GM18502 (cell line): Measurements from ENCODE around the gene ARHGAP26.
"Not testable (repeated sequence)": the region's sequence is repeated elsewhere in the genome, so short reads cannot be mapped to it uniquely, and the experiment has no call there.

Experiments
- ATAC-seq: cut with Tn5 transposase; IDR thresholded peaks from one replicate; pipeline ENCODE4 v1.9.1; 2021; ENCODE audit warnings: mild to moderate bottlenecking; ENCODE audit not compliant: unreplicated experiment, poor library complexity

Gene ARHGAP26

DNA sequence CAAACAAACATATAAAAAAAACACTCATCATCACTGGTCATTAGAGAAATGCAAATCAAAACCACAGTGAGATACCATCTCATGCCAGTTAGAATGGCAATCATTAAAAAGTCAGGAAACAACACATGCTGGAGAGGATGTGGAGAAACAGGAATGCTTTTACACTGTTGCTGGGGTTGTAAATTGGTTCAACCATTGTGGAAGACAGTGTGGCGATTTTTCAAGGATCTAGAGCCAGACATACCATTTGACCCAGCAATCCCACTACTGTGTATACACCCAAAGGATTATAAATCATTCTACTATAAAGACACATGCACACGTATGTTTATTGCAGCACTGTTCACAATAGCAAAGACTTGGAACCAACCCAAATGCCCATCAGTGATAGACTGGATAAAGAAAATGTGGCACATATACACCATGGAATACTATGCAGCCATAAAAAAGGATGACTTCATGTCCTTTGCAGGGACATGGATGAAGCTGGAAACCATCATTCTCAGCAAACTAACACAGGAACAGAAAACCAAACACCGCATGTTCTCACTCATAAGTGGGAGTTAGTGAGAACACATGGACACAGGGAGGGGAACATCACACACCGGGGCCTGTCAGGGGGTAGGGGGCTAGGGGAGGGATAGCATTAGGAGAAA is 433.3 kb downstream of the ARHGAP26 start:
- not testable (repeated sequence) for ATAC-seq

- ATAC-seq: no peak
Observed at GRCh38 chr5:143204474-143205246, 434.5 kb downstream of the ARHGAP26 start.

GRCh38 chr5:143205386-143205785 is 435.2 kb downstream of the ARHGAP26 start:
- ATAC-seq: no peak

DNA sequence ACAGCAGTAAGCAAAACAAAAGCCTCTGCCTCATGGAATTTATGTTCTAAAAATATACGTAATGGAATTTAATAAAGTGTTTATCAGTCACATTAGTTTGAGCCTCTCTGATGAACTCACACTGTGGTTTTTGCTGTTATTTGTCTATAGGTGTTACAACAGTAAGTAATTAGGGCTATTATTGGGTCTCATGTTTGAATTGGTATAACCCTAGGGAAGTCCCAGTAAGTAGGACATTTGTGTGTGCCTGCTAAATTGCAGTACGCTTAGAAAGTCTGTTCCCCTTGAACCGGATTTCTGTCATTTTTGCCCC is 435.7 kb downstream of the ARHGAP26 start:
- ATAC-seq: peak; percentile 21

DNA sequence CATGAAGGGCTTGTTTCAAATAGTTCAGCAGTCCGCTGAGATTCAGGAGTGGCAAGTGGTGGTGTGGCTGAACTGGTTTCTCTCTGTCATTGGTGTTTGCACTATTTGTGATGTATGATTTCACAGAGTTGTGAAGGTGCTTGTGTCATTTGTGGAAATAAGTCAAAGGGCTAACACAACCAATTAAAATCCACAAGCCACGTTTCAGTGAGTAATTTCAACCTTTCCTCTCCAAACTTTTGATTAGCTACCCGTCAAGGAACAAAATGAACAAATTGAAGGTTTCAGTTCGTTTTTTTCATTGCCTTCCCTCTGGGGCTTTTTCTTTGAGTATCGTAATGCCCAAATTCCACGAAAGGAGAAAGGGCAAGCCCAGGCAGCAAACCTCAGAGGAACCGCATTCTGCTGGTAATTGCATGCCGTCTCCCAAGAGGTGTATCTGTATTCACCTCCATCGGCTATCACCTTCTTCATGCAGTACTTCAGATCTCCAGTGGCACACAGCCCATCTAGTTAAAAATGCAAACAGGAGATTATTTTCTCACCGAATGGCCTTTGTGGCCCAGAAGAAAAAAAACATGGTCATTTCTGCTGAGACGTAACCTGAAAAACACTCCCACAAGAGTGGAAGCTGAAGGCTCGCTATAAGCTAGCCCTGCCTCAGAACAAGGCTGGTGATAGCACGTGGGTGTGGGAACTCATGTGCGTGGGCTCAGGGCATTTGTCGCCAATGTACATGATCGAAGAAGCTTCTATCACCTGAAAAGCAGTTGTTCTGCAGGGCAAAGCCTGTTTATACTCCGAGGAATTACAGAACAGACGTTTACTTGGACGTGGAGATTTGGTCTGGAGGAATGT is 436.2 kb downstream of the ARHGAP26 start:
- peak; percentile 61 for ATAC-seq

- ATAC-seq: no peak
Observed at GRCh38 chr5:143207058-143207457, 436.9 kb downstream of the ARHGAP26 start.

DNA sequence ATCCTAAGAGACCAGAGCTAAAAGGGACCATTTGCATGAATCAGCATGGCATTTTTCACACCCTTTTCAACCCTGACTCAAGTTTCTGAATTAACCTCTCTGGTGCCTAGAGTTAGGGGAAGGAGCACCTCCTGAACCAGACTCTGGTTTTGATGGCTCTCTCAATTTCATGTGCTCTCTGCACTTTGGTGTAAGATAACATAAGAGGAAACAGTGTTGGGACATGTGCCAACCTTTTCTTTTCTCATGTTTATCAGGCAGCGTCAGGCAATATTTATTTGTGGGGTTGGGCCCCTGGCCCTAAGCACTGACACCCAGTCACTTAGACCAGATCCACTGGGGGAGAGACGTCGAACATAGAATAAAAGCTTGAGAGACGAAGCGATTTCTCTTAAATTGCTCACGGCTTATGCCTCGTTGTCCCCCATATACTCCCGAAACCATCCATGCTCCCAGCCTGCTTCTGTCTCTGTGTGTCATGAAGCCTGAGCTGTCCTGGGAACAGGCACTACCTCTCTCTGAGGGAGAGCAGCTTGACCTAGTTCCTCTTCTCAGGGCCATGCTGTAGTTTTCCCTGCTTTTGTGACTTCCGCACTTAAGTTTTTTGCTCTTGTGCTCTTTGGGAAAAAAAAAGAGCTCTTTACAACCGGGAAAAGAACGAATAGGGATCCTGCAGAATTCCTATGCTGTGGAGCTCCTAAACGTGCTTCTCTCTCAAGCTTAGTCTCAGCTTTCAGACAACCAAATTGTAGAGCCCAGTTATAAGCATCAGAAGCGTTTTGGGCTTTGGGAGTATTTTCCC is 437.6 kb downstream of the ARHGAP26 start:
- no peak for ATAC-seq

DNA sequence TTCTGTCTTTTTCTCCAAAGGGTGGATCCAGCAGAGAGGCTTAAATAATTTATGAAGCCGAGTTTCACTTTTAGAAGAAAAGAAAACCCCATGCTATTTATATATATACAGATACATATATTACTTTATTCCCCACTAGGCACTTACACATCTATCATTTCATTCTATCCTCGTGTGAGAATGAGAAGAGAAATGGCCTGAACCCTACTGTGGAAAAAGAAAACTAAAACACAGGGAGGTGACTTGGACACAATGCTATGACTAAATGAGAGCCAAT is 438.1 kb downstream of the ARHGAP26 start:
- ATAC-seq: no peak

DNA sequence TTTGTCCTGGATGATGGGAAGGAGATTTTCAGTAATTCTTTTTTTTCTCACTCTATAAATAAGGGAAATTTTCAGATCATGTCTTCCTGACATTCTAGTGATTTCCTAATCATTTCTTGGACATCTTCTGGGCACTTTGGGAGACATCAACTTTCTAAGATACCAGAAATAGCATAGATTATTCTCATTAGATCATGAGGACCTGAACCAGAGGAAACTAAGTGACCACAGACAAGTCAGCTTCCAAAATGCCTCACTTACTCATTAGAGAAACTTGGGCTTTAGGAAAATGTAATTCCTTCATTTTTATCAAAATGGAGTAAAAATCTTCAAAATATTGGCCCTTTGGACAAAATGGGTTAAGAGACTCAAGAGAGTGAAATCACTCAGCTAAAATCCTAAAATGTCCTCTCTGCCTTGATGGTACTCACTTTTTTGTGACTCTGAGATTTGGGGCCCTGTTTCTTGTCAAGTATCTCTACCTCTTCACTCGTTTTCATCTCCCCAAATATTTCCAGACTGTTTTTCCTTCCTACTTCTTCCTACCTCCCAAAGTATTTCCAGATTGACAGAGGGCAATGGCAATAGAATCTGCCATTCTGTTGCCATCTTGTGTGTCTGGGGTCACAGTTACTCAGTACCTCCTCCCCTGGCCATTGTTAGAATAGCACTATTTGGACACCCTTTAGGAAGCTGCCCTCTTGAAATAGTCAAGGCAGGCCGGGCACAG is 438.8 kb downstream of the ARHGAP26 start:
- no peak for ATAC-seq

GRCh38 chr5:143209881-143210395 is 439.8 kb downstream of the ARHGAP26 start:
- ATAC-seq: no peak

DNA sequence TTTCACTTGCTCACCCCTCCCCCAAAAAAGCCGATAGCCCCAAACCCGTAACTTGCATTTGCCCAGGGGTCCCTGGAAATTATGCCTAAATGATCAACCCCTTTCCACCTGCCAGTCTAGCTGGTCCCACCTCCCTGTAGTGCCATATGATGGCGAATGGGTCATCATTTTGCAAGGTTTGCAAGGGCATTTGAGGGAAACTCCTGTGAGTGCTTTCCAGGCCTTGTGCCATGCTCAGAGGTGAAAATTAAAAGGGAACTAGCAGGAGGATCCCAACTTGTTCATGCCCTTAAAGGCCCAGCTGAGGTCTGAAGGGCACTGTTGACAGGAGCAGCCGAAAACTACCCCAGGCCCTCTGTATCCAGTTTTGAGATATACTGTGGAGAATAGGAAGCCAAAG is 440.4 kb downstream of the ARHGAP26 start:
- no peak for ATAC-seq

GRCh38 chr5:143212261-143212660 is 442.1 kb downstream of the ARHGAP26 start:
- ATAC-seq: no peak

- ATAC-seq: peak; percentile 9
Observed at GRCh38 chr5:143213231-143213850, 443.2 kb downstream of the ARHGAP26 start.

- ATAC-seq: peak; percentile 59
Observed at GRCh38 chr5:143213851-143214363, 443.7 kb downstream of the ARHGAP26 start.

GRCh38 chr5:143214458-143214857 is 444.3 kb downstream of the ARHGAP26 start:
- ATAC-seq: no peak

GRCh38 chr5:143214890-143215289 is 444.7 kb downstream of the ARHGAP26 start:
- ATAC-seq: no peak

DNA sequence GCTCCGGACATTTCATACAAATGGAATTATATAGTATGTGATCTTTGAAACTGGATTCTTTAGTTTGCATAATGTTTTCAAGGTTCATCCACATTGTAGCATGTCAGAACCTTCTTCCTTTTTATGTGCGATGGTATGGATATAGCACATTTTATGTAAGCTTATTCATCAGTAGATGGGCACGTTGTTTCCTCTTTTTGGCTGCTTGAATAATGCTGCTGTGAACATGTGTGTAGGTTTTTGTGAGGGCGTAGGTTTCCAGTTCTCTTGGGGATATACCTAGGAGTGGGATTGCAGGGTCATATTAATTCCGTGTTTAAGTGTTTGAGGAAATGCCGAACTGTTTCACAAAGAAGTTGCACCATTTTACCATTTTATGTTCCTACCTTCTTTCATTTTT is 445.5 kb downstream of the ARHGAP26 start:
- ATAC-seq: no peak

DNA sequence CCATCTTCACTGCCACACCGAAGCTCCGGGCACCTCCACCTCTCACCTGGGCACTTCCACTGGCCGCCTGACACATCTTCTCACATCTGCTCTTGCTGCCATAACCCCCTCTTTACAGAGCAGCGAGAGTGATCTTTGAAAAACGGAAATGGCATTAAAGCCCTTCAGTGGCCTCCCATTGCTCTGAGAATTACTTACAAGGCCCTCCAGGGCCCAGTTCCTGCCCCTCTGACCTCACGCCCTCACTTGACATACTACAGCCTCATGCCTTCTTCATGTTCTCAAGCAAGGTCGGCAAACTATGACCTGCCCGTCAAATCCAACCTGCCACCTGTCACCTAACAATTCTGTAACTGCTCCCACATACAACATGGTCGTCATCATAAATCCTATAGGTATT is 446.0 kb downstream of the ARHGAP26 start:
- ATAC-seq: no peak
